Type B pancreatic cell (in vitro differentiated cells): ENCODE results near the gene TXNDC15. TPM values are rescaled to one million over a fixed set of nuclear protein-coding genes. Genes with fewer than 3 reads are reported as not detected.
"Not testable (repeated sequence)": the region's sequence is repeated elsewhere in the genome, so short reads cannot be mapped to it uniquely, and the experiment has no call there.

Source experiments
- DNase-seq: peaks from one replicate; pipeline ENCODE4 v3.0.0; 2021; ENCODE audit warnings: mixed read lengths; ENCODE audit not compliant: unreplicated experiment; ENCODE audit errors: extremely low spot score
- H3K27ac Mint-ChIP-seq: 2 replicates; pipeline ENCODE4 v1.8.0; 2021; ENCODE audit warnings: mild to moderate bottlenecking, mixed read lengths
- H3K27me3 Mint-ChIP-seq: 2 replicates; pipeline ENCODE4 v1.8.0; 2021; ENCODE audit warnings: mixed read lengths
- H3K36me3 Mint-ChIP-seq: 2 replicates; pipeline ENCODE4 v1.8.0; 2021; ENCODE audit warnings: mixed read lengths
- H3K4me1 Mint-ChIP-seq: one replicate; pipeline ENCODE4 v1.8.0; 2021; ENCODE audit warnings: mixed read lengths; ENCODE audit not compliant: unreplicated experiment
- H3K4me3 Mint-ChIP-seq: 2 replicates; pipeline ENCODE4 v1.8.0; 2021; ENCODE audit warnings: mild to moderate bottlenecking, mixed read lengths
- H3K9me3 Mint-ChIP-seq: 2 replicates; pipeline ENCODE4 v1.8.0; 2021; ENCODE audit warnings: mixed read lengths
- total RNA-seq: library from RNA; stranded (reverse); gene quantifications from 2 replicates; pipeline ENCODE4 v1.2.1, GENCODE V29; 2021; ENCODE audit warnings: low replicate concordance
- TF ChIP-seq, protein P1 (sequence below): fragments of 200-600 bp; sonication (generic); conservative IDR thresholded peaks from 2 replicates; pipeline ENCODE4 v1.5.0; 2021; ENCODE audit warnings: antibody characterized with exemption, mild to moderate bottlenecking

The TXNDC15 gene
- total RNA-seq, 1 donor from 2014 or later, result 41.3 TPM

DNA sequence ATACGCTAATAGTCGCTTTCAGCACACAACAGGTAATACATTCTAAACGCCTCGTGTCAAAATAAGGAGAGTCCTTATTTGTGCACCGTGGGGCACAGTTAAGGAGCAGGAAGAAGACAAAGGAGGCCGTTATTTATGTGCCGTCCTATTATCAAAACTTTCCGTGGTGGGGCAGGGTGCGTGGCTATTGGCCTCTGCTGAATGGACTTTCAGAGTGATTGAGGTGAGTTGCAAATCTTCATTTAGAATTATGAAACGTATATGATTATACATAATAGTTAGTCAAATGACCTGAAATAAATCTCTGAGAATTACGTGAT is 27.6 kb upstream of the TXNDC15 start:
- TF ChIP-seq, protein P1, sequence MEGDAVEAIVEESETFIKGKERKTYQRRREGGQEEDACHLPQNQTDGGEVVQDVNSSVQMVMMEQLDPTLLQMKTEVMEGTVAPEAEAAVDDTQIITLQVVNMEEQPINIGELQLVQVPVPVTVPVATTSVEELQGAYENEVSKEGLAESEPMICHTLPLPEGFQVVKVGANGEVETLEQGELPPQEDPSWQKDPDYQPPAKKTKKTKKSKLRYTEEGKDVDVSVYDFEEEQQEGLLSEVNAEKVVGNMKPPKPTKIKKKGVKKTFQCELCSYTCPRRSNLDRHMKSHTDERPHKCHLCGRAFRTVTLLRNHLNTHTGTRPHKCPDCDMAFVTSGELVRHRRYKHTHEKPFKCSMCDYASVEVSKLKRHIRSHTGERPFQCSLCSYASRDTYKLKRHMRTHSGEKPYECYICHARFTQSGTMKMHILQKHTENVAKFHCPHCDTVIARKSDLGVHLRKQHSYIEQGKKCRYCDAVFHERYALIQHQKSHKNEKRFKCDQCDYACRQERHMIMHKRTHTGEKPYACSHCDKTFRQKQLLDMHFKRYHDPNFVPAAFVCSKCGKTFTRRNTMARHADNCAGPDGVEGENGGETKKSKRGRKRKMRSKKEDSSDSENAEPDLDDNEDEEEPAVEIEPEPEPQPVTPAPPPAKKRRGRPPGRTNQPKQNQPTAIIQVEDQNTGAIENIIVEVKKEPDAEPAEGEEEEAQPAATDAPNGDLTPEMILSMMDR, result no peak
- H3K4me3 Mint-ChIP-seq, result peak overlapping the region; percentile 90
- H3K4me1 Mint-ChIP-seq, result peaks cover 23% of the 10 kb centered on the region
- no peak for DNase-seq
- no peaks in the 10 kb centered on the region for H3K9me3 Mint-ChIP-seq
- H3K27ac Mint-ChIP-seq, result peak overlapping the region; percentile 95
- no peaks in the 10 kb centered on the region for H3K27me3 Mint-ChIP-seq
- H3K36me3 Mint-ChIP-seq, result peaks cover 14% of the 10 kb centered on the region

DNA sequence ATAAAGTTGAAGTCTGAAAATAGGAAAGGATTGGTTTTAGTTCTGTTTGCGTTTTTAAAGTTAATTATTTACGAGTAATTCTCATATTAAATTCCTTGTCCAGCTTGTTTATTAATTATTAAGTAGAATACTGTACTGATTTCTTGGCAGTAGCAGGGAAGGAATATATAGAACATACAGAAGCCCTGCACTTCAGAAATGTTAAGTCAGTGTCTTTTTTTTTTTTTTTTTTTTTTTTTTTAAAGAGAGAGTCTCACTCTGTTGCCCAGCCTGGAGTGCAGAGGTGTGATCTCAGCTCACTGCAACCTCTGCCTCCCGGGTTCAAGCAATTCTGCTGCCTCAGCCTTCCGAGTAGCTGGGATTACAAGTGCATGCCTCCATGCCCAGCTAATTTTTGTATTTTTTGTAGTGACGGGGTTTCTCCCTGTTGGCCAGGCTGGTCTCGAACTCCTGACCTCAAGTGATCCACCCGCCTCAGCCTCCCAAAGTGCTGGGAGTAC is 24.7 kb upstream of the TXNDC15 start:
- H3K27ac Mint-ChIP-seq, H3K4me3 Mint-ChIP-seq, H3K9me3 Mint-ChIP-seq, DNase-seq, H3K27me3 Mint-ChIP-seq: not testable (repeated sequence)
- H3K4me1 Mint-ChIP-seq, result peaks cover 24% of the 10 kb centered on the region
- H3K36me3 Mint-ChIP-seq, result peaks cover 14% of the 10 kb centered on the region

DNA sequence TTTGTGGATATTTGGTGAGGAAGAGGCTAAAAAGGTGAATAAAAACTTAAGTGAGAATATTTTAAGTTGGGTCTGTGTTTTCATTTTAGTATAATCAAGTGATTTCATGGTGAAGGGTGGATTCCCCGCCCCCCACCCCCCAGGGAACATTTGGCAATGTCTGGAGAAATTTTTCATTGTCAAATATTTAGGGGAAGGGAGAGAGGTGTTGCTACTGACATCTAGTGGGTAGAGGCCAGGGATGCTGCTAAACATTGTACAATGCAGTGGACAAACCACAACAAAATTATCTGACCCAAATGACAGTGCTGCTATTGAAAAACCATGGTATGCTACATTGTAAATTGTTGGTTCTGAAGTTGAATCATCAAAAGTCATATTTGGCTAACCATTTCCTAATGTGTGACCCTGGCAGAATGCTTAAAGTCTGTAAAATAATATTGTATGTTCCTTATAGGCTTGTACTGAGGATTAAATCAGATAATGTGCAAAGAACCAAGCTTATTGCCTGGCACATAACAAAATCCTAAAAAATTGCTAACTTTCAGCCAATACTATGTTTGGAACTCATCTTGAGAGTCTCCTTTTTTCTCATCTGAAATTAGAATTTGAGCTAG is 22.8 kb upstream of the TXNDC15 start:
- Mint-ChIP-seq H3K27ac (peak overlapping the region; percentile 63), H3K4me1 (peaks cover 14% of the 10 kb centered on the region), H3K27me3 (no peaks in the 10 kb centered on the region), H3K36me3 (peaks cover 19% of the 10 kb centered on the region), H3K4me3 (peak overlapping the region; percentile 47), H3K9me3 (no peaks in the 10 kb centered on the region)
- TF ChIP-seq, protein P1, result peak; percentile 56
- DNase-seq, result no peak

DNA sequence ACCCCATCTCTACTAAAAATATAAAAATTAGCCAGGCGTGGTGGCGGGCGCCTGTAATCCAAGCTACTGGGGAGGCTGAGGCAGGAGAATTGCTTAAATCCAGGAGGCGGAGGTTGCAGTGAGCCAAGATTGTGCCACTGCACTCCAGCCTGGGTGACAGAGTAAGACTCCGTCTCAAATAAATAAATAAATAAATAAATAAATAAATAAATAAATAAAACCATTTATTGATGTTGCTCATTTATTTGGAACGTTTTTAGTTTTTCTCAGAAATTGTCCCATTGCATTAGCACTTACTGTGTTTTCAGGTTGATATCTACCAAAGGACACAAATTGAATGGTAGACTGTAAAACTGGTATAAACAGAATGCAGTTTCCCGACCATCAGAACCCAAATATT is 17.7 kb upstream of the TXNDC15 start:
- H3K27ac Mint-ChIP-seq, H3K4me1 Mint-ChIP-seq, DNase-seq, H3K27me3 Mint-ChIP-seq, H3K9me3 Mint-ChIP-seq, H3K4me3 Mint-ChIP-seq: not testable (repeated sequence)
- peaks cover 25% of the 10 kb centered on the region for H3K36me3 Mint-ChIP-seq

DNA sequence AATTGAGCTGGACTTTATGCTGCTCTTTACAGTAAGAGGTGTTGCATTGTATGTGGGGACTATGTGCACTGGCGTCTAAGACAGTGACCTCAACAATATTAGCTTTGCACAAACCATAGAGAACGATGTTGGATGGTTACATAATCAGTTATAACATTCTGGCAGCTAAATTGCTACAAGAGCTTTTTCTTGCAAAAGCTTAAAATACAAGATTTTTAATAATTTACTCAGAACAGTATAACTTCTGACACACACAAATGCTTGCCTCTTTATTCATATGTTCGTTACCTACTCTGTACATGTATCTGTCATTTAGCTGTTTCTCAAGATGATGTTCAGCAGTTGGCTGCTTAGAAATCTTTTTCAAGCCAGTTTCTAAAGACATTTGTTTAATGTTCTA is 16.8 kb upstream of the TXNDC15 start:
- no peak for DNase-seq
- H3K4me1 Mint-ChIP-seq, result no peaks in the 10 kb centered on the region
- H3K27me3 Mint-ChIP-seq, result no peaks in the 10 kb centered on the region
- H3K27ac Mint-ChIP-seq, result no peak overlapping the region
- TF ChIP-seq, protein P1, result no peak
- H3K9me3 Mint-ChIP-seq, result no peaks in the 10 kb centered on the region
- no peak overlapping the region for H3K4me3 Mint-ChIP-seq
- H3K36me3 Mint-ChIP-seq, result peaks cover 25% of the 10 kb centered on the region

DNA sequence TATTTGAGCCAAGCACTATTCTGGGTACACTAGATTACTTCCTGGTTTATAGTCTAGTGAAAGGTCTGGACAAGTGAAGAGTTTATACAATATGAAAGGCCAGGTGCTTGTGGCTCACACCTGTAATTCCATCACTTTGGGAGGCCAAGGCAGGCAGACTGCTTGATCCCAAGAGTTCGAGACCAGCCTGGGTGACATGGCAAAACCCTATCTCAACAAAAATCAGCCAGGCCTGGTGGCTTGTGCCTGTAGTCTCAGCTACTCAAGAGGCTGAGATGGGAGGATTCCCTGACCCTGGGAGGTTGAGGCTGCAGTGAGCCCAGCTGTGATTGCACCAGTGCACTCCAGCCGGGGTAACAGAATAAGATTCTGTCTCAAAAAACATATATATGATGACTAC is 9.5 kb upstream of the TXNDC15 start:
- TF ChIP-seq, protein P1, result no peak
- no peaks in the 10 kb centered on the region for H3K4me1 Mint-ChIP-seq
- no peaks in the 10 kb centered on the region for H3K27me3 Mint-ChIP-seq
- H3K36me3 Mint-ChIP-seq, result peaks cover 7% of the 10 kb centered on the region
- no peaks in the 10 kb centered on the region for H3K9me3 Mint-ChIP-seq
- no peak for DNase-seq
- H3K27ac Mint-ChIP-seq, result no peak overlapping the region
- H3K4me3 Mint-ChIP-seq, result no peak overlapping the region

DNA sequence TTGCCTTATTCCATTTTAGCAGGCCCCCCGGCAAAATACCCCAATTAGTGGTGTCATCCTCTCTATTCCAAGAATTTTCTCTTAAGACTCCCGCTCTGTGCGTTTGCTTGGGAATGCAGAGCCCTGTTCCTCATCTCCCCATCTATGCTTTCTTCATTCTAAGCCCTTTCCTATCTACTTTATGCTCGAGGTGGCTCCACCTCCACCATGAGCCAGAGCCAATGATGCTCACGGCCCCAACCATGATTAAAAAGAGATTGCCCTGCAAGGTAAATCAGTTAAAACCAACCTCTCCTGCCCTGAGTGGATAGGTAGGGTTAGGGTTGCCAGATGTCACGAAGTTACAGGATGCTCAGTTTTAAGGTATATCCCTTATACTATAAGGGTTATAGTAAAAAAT is 677 bp upstream of the TXNDC15 start:
- Mint-ChIP-seq H3K36me3 (peaks cover 8% of the 10 kb centered on the region), H3K27me3 (no peaks in the 10 kb centered on the region), H3K4me1 (peaks cover 16% of the 10 kb centered on the region), H3K27ac (peak overlapping the region; percentile 89), H3K9me3 (no peaks in the 10 kb centered on the region), H3K4me3 (peak overlapping the region; percentile 97)
- TF ChIP-seq, protein P1, result no peak
- no peak for DNase-seq
